Measurements from ENCODE around the gene MRPS5. TPM values are rescaled to one million over a fixed set of nuclear protein-coding genes. Genes with fewer than 3 reads are reported as not detected.
"Not testable (repeated sequence)": the region's sequence is repeated elsewhere in the genome, so short reads cannot be mapped to it uniquely, and the experiment has no call there.

The MRPS5 gene
- total RNA-seq, 1 experiment from 2014 or later, result 80.5 TPM

GRCh38 chr2:95039363-95039762 lies 82.2 kb downstream of the MRPS5 start:
- Mint-ChIP-seq H3K4me1 (ENCODE audit: low read depth, unreplicated experiment) (no peaks in the 10 kb centered on the region), H3K9me3 (ENCODE audit: unreplicated experiment) (peaks cover 44% of the 10 kb centered on the region), H3K27me3 (ENCODE audit: insufficient read depth, unreplicated experiment) (peaks cover 6% of the 10 kb centered on the region), H3K27ac (ENCODE audit: unreplicated experiment) (no peak overlapping the region), H3K36me3 (ENCODE audit: insufficient read depth, unreplicated experiment) (no peaks in the 10 kb centered on the region), H3K4me3 (ENCODE audit: unreplicated experiment) (no peak overlapping the region)
- ChIA-PET CTCF (no interaction called here), POLR2A (no interaction called here)
- no peaks in the 10 kb centered on the region; the same call in 1 of the 2 replicates for H3K36me3 ChIP-seq (ENCODE audit: control insufficient read depth, insufficient read depth, low read length)
- no TSS peak for BruUV-seq (replicated peaks)
- no peak overlapping the region for H3K4me3 ChIP-seq (ENCODE audit: low read depth, low read length)
- no peak for TF ChIP-seq CTCF (IDR thresholded peaks at IDR 0.05; ENCODE audit: insufficient read depth in 1 of 2, low read depth in 1 of 2, low read length in 1 of 2, severe bottlenecking in 1 of 2, unreplicated experiment in 1 of 2)
- H3K4me1 ChIP-seq, result no peaks in the 10 kb centered on the region
- DNase-seq, result no peak
- intact Hi-C loops (cut with micrococcal nuclease; ENCODE audit: unreplicated experiment), result no loop called here
- no peaks in the 10 kb centered on the region for H3K27me3 ChIP-seq (replicated peaks; ENCODE audit: control insufficient read depth, insufficient read depth, low read length)
- H3K9me3 ChIP-seq, result no peaks in the 10 kb centered on the region

- Histone ChIP-seq H3K27me3 (replicated peaks; ENCODE audit: control insufficient read depth, insufficient read depth, low read length) (no peaks in the 10 kb centered on the region), H3K9me3 (no peaks in the 10 kb centered on the region), H3K4me3 (ENCODE audit: low read depth, low read length) (no peak overlapping the region), H3K4me1 (no peaks in the 10 kb centered on the region), H3K36me3 (ENCODE audit: control insufficient read depth, insufficient read depth, low read length) (no peaks in the 10 kb centered on the region; the same call in 1 of the 2 replicates)
- no TSS peak for BruUV-seq (replicated peaks)
- Mint-ChIP-seq H3K4me3 (ENCODE audit: unreplicated experiment) (no peak overlapping the region), H3K9me3 (ENCODE audit: unreplicated experiment) (peaks cover 44% of the 10 kb centered on the region), H3K27me3 (ENCODE audit: insufficient read depth, unreplicated experiment) (peaks cover 6% of the 10 kb centered on the region), H3K27ac (ENCODE audit: unreplicated experiment) (no peak overlapping the region), H3K4me1 (ENCODE audit: low read depth, unreplicated experiment) (no peaks in the 10 kb centered on the region), H3K36me3 (ENCODE audit: insufficient read depth, unreplicated experiment) (no peaks in the 10 kb centered on the region)
- CTCF ChIA-PET, result no interaction called here
- no peak for DNase-seq
- no peak for TF ChIP-seq CTCF (IDR thresholded peaks at IDR 0.05; ENCODE audit: insufficient read depth in 1 of 2, low read depth in 1 of 2, low read length in 1 of 2, severe bottlenecking in 1 of 2, unreplicated experiment in 1 of 2)
- POLR2A ChIA-PET, result no interaction called here
- intact Hi-C loops (cut with micrococcal nuclease; ENCODE audit: unreplicated experiment), result no loop called here
Measured at GRCh38 chr2:95038635-95039298, 82.8 kb downstream of the MRPS5 start.

- CTCF ChIA-PET; H3K27me3 ChIP-seq (replicated peaks; ENCODE audit: control insufficient read depth, insufficient read depth, low read length); H3K4me3 ChIP-seq (ENCODE audit: low read depth, low read length); H3K36me3 Mint-ChIP-seq (ENCODE audit: insufficient read depth, unreplicated experiment); H3K27me3 Mint-ChIP-seq (ENCODE audit: insufficient read depth, unreplicated experiment); H3K9me3 ChIP-seq; H3K4me1 Mint-ChIP-seq (ENCODE audit: low read depth, unreplicated experiment); H3K4me1 ChIP-seq; H3K36me3 ChIP-seq (ENCODE audit: control insufficient read depth, insufficient read depth, low read length); intact Hi-C loops (cut with micrococcal nuclease; ENCODE audit: unreplicated experiment); H3K27ac Mint-ChIP-seq (ENCODE audit: unreplicated experiment); H3K4me3 Mint-ChIP-seq (ENCODE audit: unreplicated experiment); DNase-seq; POLR2A ChIA-PET; BruUV-seq (replicated peaks): not testable (repeated sequence)
- H3K9me3 Mint-ChIP-seq (ENCODE audit: unreplicated experiment), result peaks cover 44% of the 10 kb centered on the region
Measured at GRCh38 chr2:95037841-95038585, 83.6 kb downstream of the MRPS5 start.

Data from Caco-2 (cell line).